NOMO-1 treated with dmso at 0.1 percent for 144 hours (cell line): ENCODE measurements around the gene SLC19A3.

ENCODE experiments used
- DNase-seq: peaks from one replicate; lab custom pipeline; 2025; ENCODE audit not compliant: unreplicated experiment; lab: John Stamatoyannopoulos, UW

Gene SLC19A3

DNA sequence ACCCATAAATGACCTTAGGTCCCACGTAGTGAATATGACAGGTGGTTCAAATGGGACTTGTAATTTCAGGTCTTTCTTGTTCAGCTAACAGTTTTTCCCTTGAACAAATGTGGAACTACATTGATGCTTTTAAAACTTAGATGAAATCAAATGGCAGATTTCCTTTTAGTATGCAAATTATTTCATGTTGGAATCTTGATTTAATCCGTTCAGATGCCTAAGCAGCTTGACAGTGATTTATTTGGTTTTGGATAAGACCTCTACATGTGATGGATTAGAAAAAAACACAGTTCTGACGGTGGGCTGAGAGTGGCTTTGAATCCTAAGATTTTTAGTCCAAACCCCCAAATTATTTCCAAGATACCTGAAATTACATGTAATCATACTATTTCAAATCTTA lies 83.6 kb downstream of the SLC19A3 start:
- no peak for DNase-seq
